ENCODE measurements around the gene C19orf73. TPM values are rescaled to one million over a fixed set of nuclear protein-coding genes. Genes with fewer than 3 reads are reported as not detected.

C19orf73 gene
- total and polyA plus RNA-seq, 2 experiments from 2014 or later = 8.1 to 9.1 TPM

DNA sequence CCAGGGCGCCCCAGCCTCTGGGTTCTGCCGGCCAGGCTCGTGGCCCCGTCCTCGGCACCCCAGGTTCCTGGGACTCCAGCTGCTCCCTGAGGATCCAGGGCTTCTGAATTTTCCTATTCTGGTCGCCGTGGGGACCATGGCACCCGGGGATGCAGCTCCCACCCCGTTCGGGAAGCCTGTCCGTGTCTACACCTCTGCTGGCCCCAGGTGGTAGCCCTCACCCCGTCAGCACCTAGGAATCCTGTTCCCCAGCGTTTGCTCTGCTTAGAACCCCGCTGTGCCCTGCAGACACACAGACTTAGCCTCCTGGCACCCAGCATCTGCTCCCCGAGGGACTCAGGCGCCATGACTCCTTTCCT lies 1.4 kb upstream of the C19orf73 start:
- Histone ChIP-seq H3K4me3 (peak overlapping the region; percentile 84), H3K79me2 (replicated peaks; ENCODE audit: insufficient read depth) (no peaks in the 10 kb centered on the region), H3K36me3 (ENCODE audit: insufficient read depth) (no peaks in the 10 kb centered on the region), H4K20me1 (replicated peaks; ENCODE audit: insufficient read depth) (no peaks in the 10 kb centered on the region; the same call in 1 of the 2 replicates), H3K4me2 (peak overlapping the region; percentile 91), H3K27ac (ENCODE audit: low read depth) (no peak overlapping the region), H3F3A (replicated peaks; ENCODE audit: low read depth) (peaks cover 5% of the 10 kb centered on the region; the same call in 1 of the 2 replicates), H3K27me3 (ENCODE audit: insufficient read depth) (peaks cover 39% of the 10 kb centered on the region), H3K9me2 (ENCODE audit: insufficient read depth) (no peaks in the 10 kb centered on the region), H2AFZ (no peak overlapping the region), H3K4me1 (ENCODE audit: insufficient read depth) (peaks cover 7% of the 10 kb centered on the region)
- H3K27me3 Mint-ChIP-seq (ENCODE audit: insufficient read depth, low read depth, poor library complexity) = peaks cover 53% of the 10 kb centered on the region
- H3K27ac Mint-ChIP-seq = no peak overlapping the region
- no peak for DNase-seq (ENCODE audit: low spot score)
- H3K9me3 Mint-ChIP-seq = no peaks in the 10 kb centered on the region
- ATAC-seq = no peak
- peaks cover 11% of the 10 kb centered on the region for H3K4me1 Mint-ChIP-seq
- H3K36me3 Mint-ChIP-seq (ENCODE audit: low read depth) = no peaks in the 10 kb centered on the region; the same call in 2 of the 3 replicates
- no peak for TF ChIP-seq ZNF114 (CRISPR knock-in tag; IDR thresholded peaks at IDR 0.05)
- TF ChIP-seq, protein P1, sequence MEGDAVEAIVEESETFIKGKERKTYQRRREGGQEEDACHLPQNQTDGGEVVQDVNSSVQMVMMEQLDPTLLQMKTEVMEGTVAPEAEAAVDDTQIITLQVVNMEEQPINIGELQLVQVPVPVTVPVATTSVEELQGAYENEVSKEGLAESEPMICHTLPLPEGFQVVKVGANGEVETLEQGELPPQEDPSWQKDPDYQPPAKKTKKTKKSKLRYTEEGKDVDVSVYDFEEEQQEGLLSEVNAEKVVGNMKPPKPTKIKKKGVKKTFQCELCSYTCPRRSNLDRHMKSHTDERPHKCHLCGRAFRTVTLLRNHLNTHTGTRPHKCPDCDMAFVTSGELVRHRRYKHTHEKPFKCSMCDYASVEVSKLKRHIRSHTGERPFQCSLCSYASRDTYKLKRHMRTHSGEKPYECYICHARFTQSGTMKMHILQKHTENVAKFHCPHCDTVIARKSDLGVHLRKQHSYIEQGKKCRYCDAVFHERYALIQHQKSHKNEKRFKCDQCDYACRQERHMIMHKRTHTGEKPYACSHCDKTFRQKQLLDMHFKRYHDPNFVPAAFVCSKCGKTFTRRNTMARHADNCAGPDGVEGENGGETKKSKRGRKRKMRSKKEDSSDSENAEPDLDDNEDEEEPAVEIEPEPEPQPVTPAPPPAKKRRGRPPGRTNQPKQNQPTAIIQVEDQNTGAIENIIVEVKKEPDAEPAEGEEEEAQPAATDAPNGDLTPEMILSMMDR (conservative IDR thresholded peaks at IDR 0.05; ENCODE audit: low read depth in 2 of 2) = no peak
- TF ChIP-seq JUNB (IDR thresholded peaks at IDR 0.05; ENCODE audit: unreplicated experiment) = no peak
- TF ChIP-seq NANOG (IDR thresholded peaks at IDR 0.05; ENCODE audit: borderline replicate concordance) = no peak
- no peak for TF ChIP-seq EZH2phosphoT487 (IDR thresholded peaks at IDR 0.05; ENCODE audit: unreplicated experiment)
- H3K4me3 Mint-ChIP-seq = peak overlapping the region; percentile 50

DNA sequence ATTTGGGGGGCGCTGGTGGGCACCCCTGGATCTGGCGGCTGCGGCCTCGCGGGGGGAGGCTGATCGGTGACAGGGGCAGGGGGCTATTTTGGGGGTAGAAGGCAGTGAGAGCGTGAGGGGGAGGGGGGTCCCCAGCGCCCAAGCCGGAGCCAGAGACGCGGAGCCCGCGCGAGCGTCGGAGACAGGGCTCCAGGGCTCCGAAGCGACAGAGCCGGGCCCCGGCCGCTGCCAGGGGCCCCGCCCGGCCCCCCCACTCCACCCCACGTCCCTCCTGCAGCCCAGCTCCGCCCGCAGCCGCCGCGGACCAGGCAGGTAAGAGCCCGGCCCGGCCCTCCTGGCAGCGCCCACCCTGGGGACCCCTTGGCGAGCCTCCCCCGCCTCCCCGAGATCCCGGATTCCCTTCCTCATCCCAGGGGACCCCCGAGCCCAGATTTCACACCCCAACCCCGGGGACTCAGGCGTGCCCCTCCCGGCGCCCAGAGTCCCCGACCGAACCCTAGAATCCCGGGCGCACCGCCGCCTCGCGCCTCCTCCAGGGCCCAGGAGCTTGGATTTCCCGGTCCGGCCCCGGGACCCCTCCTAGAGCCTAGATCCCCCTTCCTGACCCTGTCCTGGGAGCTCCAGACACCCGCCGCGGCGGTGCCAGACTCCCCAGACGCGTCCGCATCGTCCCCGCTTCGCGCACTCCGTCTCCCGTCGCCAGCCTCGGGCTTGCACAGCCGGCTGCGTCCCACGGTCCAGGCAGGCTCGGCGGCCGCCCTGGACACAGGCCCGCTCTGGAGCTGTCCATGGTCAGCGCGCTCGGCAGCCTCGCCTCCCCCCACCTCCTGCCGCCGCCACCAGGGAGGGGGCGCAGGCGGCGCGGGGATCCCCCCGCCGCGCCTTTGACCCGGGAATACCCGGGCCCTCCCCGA lies 725 bp upstream of the C19orf73 start, which contains the start of gene PPFIA3:
Gene PPFIA3 (plus strand): TSS at position 134 of the 914 bp plus-strand sequence. CDS start 8,330 bp downstream, outside the sequence.
- no peak within 1 kb of the TSS for H3K27ac ChIP-seq (ENCODE audit: low read depth)
- TF ChIP-seq POLR2AphosphoS5 (IDR thresholded peaks at IDR 0.05; ENCODE audit: low read depth) = no peak
- TF ChIP-seq EZH2 (IDR thresholded peaks at IDR 0.05; ENCODE audit: low read depth, unreplicated experiment) = no peak
- TF ChIP-seq, protein P1 (conservative IDR thresholded peaks at IDR 0.05; ENCODE audit: low read depth in 2 of 2) = no peak
- no peak for TF ChIP-seq CREB1 (CRISPR knock-in tag; IDR thresholded peaks at IDR 0.05; ENCODE audit: low read depth)
- TF ChIP-seq, protein P2, sequence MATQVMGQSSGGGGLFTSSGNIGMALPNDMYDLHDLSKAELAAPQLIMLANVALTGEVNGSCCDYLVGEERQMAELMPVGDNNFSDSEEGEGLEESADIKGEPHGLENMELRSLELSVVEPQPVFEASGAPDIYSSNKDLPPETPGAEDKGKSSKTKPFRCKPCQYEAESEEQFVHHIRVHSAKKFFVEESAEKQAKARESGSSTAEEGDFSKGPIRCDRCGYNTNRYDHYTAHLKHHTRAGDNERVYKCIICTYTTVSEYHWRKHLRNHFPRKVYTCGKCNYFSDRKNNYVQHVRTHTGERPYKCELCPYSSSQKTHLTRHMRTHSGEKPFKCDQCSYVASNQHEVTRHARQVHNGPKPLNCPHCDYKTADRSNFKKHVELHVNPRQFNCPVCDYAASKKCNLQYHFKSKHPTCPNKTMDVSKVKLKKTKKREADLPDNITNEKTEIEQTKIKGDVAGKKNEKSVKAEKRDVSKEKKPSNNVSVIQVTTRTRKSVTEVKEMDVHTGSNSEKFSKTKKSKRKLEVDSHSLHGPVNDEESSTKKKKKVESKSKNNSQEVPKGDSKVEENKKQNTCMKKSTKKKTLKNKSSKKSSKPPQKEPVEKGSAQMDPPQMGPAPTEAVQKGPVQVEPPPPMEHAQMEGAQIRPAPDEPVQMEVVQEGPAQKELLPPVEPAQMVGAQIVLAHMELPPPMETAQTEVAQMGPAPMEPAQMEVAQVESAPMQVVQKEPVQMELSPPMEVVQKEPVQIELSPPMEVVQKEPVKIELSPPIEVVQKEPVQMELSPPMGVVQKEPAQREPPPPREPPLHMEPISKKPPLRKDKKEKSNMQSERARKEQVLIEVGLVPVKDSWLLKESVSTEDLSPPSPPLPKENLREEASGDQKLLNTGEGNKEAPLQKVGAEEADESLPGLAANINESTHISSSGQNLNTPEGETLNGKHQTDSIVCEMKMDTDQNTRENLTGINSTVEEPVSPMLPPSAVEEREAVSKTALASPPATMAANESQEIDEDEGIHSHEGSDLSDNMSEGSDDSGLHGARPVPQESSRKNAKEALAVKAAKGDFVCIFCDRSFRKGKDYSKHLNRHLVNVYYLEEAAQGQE (IDR thresholded peaks at IDR 0.05; ENCODE audit: unreplicated experiment) = peak; percentile 91
- peak within 1 kb of the TSS; percentile 73 for H3K4me3 Mint-ChIP-seq
- H3K4me1 Mint-ChIP-seq = peaks cover 10% of the 10 kb centered on the region
- no peaks in the 10 kb centered on the region for H3K9me3 Mint-ChIP-seq
- H3K27me3 Mint-ChIP-seq (ENCODE audit: insufficient read depth, low read depth, poor library complexity) = peaks cover 52% of the 10 kb centered on the region
- peak; percentile 40 for ATAC-seq
- H3K4me1 ChIP-seq (ENCODE audit: insufficient read depth) = peaks cover 8% of the 10 kb centered on the region
- H3K36me3 Mint-ChIP-seq (ENCODE audit: low read depth) = no peaks in the 10 kb centered on the region; the same call in 2 of the 3 replicates
- peaks cover 5% of the 10 kb centered on the region; the same call in 1 of the 2 replicates for H3F3A ChIP-seq (replicated peaks; ENCODE audit: low read depth)
- H4K20me1 ChIP-seq (replicated peaks; ENCODE audit: insufficient read depth) = no peaks in the 10 kb centered on the region; the same call in 1 of the 2 replicates
- no peaks in the 10 kb centered on the region for H3K79me2 ChIP-seq (replicated peaks; ENCODE audit: insufficient read depth)
- peak within 1 kb of the TSS; percentile 90 for H2AFZ ChIP-seq
- H3K27me3 ChIP-seq (ENCODE audit: insufficient read depth) = peaks cover 42% of the 10 kb centered on the region
- peak within 1 kb of the TSS; percentile 38 for H3K27ac Mint-ChIP-seq
- peak within 1 kb of the TSS; percentile 84 for H3K4me3 ChIP-seq
- peak; percentile 73 for DNase-seq (ENCODE audit: low spot score)
- H3K4me2 ChIP-seq = peak within 1 kb of the TSS; percentile 91
- no peaks in the 10 kb centered on the region for H3K36me3 ChIP-seq (ENCODE audit: insufficient read depth)
- no peaks in the 10 kb centered on the region for H3K9me2 ChIP-seq (ENCODE audit: insufficient read depth)

Measured in GM23338 (cell line).